Measurements from ENCODE around the gene ANKK1.

The ANKK1 gene

DNA sequence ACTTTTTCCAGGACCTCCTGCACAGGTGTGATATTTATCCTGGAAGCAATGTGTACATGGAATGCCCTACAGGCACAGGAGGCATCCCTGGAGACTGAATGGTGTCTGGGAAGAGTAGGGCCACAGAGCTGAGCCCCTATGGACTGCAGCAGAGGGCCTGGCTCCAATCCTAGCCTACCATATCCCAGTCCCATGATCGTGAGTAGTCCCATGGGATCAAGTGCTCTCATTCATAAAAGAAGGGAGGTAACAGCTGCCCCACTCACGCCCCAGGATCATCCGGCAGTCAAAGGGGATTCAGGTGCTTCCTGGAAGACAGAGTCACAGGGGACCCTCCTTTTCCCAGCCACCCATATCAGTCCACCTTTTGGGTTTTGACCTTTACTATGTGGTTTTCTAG is 24.0 kb downstream of the ANKK1 start:
- no peak for DNase-seq

DNA sequence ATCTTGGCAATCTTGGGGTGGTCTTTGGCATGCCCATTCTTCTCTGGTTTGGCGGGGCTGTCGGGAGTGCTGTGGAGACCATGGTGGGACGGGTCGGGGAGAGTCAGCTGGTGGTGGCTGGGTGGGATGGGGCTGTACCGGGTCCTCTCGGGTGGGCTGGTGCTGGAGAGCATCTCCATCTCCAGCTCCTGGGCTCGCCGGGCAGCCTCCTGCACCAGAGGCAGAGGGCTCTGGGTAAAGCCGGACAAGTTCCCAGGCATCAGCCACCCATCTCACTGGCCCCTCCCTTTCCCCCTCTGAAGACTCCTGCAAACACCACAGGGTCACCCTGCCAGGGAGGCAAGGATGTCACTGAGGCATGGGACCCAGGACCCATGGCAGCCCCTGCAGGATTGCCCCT is 25.1 kb downstream of the ANKK1 start:
- DNase-seq: no peak

DNA sequence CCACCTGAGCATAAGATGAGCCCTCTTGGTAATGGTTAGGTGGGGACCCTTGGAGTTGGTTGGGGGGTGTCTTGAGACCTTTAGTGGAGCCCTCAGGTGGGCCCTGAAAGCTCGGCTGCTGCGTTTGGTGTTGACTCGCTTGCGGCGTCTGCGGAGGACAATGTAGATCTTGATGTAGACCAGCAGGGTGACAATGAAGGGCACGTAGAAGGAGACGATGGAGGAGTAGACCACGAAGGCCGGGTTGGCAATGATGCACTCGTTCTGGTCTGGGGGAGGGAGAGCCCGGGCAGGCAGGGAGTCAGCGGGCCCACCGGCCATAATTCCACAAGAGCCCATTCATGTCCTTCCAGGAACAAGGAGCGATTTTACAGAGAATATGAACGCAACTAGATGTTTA is 27.8 kb downstream of the ANKK1 start:
- no peak for DNase-seq

DNA sequence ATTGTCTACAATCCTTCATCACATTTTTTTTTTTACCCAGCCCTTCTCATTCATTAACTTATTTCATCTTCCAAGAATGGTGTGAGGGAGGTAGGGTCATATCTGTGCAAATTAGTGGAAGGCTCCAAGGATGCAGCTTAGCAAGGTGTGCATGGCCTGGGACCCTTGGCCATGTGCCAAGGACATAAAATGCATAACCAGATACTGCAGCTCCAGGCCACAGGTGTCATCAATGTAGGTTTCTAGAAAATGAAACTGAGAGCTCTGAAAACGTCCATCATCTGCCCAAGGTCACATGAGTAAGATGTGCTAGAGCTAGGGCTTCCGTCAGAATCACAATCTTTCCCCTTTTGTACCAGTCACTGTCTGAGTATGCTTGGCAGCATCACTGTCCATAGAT is 29.8 kb downstream of the ANKK1 start:
- DNase-seq: no peak

DNA sequence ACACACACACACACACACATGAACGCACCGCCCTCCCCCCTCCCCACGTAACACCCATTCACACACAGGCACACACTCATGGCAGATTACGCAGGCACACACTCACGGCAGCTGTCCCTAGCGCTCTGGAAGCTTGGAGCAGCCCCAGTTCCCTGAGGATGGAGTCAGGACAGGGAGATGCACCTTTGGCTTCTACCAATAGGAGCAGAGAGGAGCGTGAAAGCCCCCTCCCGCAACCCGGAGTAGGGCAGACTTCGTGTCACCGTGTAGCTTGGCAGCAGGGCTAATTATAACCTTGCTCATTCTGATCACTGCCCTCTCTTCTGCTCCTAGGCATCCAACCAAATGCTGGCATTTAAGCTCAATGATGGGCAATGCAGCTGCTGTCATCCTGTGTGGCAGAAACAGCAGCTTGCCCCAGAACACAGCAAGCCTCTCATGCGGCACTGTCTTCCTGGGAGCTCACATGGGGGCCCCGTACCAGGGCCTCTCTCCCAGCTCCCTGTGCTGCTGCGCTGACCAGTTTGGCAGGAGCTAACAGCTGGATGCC is 31.9 kb downstream of the ANKK1 start:
- DNase-seq: no peak

DNA sequence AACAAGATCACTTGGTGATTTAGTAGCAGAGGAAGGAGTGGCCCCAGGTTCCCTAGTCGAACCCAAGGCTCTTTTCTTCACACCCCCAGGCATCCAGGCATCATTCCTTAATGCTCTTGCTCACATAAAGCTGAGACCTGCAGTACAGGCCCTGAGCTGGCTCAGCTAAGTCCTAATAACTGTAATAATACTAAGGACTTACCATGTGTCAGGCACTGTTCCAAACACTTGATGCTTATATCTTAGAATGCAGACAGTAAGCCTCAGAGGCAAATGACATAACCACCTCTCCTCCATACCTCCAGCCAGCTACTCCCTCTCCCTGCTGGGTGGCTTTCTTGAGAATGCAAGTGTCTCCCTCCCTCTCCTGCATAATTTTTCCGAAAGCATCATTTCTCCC is 33.2 kb downstream of the ANKK1 start:
- DNase-seq: no peak

DNA sequence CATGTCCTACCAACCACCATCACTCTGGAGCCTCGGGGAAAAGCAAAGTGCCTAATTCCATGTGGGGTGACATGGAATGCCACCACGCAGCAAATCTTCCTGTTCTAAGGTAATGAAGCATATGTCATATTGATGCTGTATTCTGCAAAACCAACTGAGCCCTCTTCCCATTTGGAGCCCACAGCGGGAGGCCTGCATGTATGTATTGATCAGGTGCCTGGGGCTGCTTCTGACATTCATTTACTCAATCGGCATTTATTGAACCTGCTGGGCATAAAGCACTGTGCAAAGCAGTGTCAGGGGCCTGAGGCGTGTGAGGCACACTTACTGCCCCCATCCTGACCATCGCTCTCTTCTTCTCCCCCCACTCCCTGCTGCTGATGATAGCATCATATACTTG is 39.1 kb downstream of the ANKK1 start:
- DNase-seq: no peak

DNA sequence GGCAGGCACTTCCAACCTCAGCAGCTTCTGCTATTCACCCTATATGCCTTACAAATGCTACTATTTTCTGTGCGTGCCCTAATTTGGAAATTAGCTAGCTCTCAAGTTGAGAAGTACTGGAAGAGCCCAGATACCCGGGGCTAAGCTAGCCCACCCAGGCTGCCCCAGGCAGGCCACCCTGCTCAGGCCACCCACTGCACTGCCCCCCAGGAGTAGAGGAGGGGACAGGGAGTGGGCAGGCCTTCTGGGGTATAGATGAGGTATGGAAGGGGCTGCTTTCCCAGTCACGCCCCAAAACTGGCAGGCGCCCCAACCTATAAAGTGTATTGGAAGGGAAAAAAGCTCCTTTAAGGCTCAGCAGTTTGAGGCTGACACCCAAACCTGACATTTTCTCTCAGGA is 44.2 kb downstream of the ANKK1 start:
- no peak for DNase-seq

DNA sequence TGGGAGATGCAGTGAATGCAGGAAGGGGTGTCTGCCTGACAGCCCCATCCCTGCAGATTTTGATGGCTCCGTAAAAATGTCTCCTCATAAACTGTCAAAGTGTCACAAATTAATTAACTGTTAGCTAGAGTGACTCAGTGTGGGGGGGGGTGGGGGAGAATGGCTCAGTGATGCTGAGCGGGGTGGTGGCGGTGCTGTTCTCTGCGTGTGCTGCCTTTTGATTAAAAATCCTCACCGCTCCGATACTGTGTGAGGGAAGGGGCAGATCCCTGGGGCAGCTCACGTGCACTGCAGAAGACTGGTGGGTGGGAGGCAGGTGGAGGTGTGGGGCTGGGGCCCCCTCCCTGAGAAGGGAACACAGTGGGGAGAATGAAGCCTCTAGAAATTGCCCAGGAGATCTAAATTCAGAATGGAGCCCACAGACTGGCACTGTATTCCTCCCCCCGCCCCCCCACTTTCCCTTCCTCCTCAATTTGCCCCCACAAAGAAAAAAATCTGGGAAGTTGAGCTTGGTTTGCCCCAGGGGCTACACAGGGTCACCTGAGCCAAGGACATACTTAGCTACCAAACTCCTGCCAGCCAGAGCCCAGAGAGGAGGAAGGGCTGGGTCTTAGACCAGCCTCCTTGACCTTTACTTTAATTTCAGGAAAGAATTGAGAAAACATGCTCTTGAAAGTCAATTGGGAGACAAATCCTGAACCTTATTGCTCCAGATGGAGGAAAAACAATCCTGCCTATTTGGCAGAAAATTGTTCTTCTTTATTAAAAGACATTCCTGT is 47.8 kb downstream of the ANKK1 start:
- DNase-seq: no peak

DNA sequence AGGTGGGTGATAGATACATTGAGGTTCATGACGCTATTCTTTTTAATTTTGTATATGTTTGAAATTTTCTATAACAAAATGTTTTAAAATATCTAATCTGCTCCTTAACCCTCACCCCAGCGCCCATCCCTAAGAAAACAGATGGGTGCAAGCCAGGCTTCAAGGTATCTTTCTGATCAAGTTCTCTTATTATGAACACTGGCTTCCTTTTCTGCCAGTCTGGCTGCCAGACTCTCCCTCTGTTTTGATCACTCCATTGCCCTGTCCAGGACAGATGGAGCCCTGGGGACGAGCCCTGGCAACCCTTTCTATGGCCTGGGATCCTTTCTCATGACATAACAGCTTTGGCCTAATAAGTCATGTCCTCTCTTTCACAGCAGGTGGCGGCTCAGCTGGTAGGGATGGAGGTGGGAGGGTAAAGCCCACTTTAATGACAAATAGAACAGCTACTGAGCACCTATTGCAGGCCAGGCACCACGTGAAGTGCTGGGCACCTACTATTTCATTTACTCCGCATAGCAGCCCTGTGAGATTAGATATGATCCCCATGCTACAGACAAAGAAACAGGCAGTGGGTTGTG is 49.2 kb downstream of the ANKK1 start:
- no peak for DNase-seq

DNA sequence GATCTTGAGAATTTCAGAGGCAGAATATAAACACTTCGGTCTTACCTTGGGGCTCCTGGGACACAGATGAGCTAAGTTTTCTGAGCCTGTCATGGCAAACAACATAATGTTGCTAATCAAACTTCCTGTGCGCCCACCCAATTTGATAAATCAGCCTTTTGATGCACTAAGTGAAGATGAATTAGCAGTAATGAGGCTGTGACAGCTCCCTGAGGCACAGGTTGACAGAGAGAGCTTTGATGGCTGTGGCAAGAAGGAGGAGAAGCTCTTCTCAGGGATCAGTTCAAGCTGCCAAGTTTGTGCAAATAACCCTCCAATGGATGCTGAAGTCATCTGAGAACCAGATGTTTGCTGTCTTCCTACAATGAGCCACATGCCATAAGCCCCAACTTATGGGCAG is 53.2 kb downstream of the ANKK1 start:
- DNase-seq: no peak

DNA sequence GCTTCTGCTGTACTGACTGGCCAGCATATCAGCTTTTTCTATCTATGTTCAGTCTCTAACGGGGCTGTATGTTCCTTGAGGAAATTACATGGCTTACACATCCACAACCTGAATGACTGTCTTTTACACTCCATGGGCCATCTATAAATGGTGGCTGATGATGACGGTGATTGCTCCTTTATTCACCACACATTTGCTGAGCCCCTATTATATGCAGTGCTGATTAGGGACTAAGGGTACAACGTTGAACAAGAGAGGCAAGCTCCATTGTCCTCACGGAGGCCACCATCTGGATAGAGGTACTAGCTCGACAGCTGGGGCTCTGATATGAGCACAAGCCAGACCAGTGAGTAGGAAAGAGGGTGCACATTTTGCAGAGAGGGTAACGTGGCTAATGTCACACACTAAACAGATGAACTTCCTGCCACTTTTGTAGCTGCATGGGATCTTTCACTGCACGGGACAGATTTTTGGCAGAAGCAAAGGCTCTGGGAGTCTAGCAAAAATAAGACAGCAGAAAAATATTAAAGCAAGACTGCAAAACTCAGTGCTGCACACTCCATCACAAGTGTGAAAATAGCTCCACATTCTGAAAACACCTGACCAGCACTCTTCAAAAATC is 57.0 kb downstream of the ANKK1 start:
- no peak for DNase-seq

DNA sequence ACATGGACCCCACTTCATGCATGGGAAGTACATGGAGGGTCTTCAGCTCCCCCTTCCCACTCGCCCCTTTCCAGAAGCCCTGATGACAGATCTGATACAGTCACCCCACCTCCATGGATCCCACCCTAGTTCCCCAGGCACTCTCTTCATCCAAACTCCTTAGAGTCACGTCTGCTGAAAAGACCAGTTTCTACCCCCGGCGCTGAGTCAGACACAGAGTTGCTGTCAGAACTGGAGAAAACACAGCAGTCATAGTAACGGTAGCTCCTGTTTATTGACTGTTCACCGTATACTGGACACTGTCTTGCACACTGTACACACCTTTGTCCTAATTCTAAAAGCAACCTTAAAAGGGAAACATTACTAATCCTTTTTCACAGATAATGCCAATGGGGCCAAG is 58.5 kb downstream of the ANKK1 start:
- DNase-seq: no peak

DNA sequence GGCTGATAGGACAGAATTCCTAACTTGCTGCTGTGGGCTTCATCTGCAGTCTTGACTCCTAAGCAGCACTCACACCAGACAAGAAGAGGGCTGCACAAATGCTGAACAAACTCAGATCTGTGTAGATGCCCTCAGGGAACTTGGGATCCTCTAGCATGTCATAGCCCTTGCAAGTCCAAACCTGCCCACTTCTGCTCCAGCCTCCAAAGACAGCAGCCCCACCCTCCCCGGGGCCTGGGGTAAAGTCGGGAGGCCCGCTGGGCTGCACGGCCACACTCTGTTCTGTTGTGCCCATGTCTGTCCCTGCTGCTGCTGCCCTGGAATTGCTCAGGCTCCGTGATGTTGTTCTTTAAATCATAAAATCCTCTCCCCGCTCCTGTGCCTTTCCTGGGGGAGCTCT is 59.4 kb downstream of the ANKK1 start:
- DNase-seq: no peak

DNA sequence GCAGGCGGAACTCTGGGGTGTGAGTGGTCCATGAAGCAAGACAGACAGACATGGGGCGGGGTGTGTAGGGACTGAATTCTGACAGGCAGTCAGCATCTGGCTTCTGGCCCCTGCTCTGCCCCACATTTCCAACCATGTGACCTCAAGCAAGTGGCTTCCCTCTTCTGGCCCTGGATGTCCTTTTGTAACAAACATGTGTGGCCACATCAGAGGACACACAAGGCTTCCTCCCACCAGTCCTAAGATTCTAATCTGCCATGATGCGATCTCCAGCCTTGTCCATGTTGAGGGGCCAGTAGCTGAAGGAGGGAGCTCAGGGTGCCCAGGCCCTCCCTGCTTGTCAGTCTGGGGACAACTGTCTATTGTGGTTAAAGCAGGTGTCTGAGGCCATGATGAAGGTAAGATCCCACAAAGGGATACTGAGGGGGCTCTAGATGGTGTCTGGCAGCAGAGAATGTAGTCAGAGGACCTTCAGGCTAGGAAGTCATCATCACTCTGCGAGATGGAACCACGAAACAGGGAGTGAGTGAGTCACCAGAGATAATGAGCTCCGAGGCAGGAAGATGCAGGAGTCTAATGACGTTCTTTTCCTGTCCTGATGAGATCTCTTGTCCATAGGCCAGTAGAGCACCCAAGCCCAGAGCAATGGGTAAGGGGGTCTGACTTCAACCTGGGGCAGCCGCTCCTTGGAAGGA is 60.2 kb downstream of the ANKK1 start:
- no peak for DNase-seq

DNA sequence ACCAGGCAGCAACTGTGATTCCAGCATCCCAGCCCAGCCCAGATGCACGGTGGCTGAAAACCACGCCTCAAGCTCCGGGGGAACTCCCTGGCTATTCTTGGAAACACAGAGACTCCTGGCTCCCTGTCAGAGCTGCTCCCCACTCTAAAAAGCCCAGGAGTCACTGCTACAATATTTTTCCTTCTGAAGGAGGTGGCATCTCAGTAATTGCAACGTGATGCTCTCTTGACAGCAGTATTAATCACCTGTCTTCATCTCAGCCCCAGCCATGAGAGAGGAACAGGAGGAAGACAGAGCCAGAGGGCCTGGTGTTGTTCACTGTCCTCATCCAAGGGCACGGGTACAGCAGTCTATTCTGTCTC is 60.7 kb downstream of the ANKK1 start:
- DNase-seq: no peak

DNA sequence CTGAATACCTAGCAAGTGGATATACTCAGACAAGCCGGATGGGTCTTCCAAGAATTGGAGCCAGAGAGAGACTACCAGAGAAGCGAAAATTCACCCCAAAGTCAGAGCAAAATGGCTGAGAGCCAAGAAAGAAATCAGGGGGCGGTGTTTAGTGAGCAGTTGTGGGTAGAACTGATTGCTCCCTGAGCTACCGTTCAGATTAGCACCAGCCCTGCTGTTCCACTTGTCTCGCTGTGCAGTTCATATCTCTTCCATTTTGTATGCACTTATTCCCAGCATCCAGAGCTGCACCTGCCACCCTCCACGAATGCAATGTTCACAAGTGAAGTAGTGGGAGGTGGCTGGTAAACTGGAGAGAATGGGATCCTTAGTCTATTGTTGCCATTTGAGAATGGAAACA is 62.2 kb downstream of the ANKK1 start:
- no peak for DNase-seq
